Measurements from ENCODE around the gene KLRK1.
"Not testable (repeated sequence)": the region's sequence is repeated elsewhere in the genome, so short reads cannot be mapped to it uniquely, and the experiment has no call there.

KLRK1 gene

DNA sequence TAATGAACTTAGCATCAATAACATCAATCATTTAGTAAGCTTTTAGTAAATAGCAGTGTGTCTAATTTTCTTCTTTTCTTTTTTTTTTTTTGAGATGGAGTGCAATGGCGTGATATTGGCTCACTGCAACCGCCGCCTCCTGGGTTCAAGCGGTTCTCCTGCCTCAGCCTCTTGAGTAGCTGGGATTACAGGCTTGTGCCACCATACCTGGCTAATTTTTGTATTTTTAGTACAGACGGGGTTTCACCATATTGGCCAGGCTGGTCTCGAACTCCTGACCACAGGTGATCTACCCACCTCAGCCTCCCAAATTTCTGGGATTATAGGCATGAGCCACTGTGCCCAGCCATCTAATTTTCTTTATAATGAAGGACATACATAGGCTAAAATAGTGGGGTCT, 2.3 kb downstream of the KLRK1 start:
- DNase-seq = not testable (repeated sequence)

DNA sequence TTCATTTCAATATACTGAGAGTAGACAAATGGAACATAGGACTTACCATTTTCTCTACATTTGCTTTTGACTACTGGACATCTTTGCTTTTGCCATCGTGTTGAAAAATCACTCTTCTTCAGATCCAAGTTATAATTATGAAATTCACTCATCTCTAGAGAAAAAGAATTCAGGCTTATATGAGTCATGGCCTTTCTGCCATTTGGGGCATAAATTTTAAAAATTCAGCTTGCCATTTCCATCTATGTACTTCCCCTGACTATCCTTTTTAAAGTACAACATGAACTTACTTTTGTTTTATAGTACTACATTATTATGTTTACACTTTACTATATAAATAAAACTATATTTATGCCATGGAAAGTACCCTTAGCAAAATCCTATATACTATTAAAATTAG, 3.0 kb downstream of the KLRK1 start:
- DNase-seq = no peak

DNA sequence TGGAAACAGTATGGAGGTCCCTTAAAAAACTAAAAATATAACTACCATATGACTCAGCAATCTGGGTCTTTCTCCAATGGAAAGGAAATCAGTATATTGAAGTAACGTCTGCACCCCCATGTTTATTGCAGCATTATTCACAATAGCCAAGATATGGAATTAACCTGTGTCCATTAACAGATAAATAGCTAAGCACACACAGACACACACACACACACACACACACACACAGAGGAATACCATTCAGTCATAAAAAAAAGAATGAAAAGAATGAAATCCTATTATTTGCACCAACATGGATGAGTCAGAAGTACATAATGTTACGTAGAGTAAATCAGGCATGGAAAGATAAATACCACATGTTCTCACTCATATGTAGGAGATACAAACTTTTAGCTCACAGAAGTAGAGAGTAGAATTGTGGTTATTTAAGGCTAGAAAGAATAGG, 4.7 kb downstream of the KLRK1 start:
- DNase-seq = no peak

DNA sequence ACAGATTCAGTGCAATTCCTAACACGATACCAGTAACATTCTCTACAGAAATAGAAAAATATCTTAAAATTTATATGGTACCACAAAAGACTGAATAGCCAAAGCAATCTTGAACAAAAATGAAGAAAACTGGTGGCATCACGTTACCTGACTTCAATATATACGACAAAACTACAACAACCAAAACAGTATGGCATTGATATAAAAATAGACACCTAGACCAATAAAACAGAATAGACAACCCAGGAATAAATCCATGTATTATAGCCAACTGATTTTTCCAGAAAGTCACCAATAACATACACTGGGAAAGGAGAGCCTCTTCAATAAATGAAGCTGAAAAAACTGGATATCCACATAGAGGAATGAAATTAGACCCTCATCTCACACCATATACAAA, 5.7 kb downstream of the KLRK1 start:
- DNase-seq = no peak

DNA sequence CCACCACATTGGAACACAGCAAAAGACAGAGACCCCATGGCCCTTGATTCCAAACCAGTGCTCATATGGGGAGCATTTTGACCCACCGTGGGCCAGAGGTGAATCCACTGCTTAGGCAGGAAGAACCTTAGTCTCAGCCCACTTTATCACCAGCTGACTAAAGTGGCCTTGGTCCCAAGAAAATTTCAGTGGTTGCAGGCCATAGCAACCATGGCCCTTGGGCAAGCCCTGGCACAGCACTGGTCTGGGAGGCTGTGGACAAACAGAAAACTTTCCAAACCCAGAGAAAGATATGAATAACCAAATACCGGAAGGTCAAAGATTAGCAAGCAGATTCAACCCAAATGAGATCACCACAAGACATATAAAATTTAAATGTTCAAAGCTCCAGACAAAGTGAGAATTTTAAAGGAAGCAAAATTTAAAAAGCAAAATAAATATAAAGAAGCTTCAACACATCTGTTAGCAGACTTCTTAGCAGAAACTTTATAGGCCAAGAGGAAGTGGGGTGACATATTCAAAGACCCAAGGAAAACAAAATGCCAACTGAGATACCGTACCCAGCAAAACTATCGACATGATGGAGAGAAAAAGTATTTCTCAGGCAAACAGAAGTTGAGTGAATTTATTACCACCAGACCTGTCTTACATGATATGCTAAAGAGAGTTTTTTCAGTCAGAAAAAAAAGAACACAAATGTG, 7.8 kb downstream of the KLRK1 start:
- no peak for DNase-seq

DNA sequence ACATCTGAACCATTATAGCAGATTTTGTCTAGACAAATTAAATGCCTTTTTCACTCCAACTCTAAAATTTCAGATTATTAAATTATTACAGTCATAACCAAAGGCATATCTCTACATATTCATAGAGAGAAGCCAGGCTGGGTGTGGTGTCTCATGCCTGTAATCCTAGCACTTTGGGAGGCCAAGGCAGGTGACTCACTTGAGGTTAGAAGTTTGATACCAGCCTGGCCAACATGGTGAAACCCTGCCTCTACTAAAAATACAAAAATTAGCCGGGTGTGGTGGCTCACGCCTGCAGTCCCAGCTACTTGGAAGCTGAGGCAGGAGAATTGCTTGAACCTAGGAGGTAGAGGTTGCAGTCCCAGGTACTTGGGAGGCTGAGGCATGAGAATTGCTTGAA, 11.1 kb downstream of the KLRK1 start:
- not testable (repeated sequence) for DNase-seq

DNA sequence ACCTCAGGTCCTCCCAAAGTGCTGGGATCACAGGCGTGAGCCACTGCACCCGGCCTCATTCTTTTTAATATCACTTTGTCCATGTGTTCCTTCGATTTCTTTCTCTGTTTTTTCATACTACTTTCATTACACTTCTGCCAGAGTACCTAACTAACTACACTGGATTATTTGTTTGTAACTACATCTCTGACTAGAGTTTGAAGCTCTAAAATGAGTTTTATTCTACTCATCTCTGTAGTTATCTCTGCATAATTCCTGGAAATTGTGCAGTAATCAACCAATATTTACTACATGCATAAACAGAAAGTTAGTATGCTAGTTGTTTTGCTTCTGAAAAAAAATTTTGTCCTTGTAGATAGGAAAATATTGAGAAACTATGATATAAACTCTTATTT, 15.2 kb downstream of the KLRK1 start:
- no peak for DNase-seq

DNA sequence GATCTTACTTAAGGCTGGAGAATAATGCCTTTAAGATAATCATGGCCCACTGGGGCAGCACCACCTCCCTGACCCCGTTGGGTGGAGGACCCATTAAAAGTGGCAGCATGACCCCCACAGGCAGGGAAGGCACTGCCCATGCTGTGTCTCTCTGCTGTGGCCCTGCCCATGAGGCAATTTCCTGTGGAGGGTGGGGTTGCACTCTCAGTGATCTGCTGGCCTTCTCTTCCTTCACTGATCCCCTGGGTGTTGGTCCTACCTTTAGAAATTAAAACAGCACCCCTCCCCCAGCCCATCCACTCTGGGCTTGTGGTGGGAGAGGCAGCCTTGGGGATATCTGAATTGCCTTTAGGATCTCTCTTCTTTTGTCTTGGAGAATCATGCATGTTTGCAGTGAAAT, 17.3 kb downstream of the KLRK1 start:
- no peak for DNase-seq

DNA sequence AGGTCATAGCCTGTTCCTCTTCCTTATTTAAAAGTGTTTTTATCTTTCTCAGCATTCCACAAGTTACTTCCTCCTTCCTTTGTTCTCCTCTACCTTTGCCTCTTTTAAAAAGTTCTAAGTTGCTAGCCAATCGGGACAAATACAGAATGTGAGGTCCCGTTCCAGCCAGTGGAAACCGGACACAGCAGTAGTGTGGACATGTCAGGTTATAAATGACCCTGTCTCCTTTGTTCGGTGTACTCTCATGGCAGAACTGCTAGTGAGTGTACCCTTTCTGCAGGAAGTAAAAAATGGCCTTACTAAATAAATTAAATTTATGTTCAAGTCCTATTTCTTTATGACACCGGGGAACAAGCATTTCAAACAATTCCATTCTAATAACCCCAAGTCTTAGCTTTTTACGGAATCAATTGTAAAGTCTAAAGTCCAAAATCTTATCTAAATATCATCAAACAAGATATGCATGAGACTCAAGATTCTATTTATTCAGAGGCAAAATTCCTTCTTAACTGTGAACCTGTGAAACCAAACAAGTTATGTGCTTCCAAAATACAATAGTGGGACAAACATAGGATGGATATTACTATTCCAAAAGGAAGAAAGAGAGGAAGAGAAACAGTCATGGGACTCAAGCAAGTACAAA, 17.8 kb downstream of the KLRK1 start:
- not testable (repeated sequence) for DNase-seq

DNA sequence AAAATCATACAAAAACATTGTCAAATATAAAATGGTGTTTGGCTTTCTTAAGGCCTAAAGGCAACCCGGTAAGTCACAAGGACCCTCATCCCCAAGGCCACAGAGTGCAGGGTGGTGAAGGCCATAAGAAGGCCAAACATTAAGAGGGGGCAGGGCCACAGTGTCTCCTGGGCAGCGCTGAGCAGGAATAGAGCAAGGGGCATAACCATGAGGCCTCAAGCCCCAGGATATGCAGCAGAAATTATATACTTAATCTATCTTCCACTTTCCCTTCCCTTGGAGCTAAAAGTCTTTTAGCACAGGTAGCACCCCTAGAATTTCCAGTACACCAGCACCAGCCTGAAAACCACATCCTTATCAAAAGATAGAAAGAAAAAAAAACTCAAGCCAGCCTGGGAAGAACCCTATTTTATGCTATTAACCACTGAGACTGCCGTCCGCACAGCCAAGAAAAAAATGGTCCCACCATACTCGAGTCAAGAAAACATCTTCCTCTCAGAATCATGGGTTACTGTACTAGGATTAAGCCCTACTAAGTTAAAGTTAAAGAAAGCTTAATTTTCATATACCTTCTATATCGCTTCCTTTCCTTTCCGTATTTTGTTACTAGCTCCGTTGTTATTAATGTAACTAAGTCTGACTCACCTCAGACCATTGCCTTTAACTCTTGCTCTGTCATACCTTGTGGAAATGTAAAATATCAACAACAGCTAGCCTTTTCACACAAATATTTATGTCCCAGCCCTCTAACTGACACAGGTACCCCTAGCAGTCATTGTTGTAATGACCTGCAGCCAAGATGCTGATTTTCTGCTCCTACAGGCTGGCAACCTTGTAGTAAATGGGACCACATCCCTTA, 20.1 kb downstream of the KLRK1 start:
- DNase-seq = no peak

DNA sequence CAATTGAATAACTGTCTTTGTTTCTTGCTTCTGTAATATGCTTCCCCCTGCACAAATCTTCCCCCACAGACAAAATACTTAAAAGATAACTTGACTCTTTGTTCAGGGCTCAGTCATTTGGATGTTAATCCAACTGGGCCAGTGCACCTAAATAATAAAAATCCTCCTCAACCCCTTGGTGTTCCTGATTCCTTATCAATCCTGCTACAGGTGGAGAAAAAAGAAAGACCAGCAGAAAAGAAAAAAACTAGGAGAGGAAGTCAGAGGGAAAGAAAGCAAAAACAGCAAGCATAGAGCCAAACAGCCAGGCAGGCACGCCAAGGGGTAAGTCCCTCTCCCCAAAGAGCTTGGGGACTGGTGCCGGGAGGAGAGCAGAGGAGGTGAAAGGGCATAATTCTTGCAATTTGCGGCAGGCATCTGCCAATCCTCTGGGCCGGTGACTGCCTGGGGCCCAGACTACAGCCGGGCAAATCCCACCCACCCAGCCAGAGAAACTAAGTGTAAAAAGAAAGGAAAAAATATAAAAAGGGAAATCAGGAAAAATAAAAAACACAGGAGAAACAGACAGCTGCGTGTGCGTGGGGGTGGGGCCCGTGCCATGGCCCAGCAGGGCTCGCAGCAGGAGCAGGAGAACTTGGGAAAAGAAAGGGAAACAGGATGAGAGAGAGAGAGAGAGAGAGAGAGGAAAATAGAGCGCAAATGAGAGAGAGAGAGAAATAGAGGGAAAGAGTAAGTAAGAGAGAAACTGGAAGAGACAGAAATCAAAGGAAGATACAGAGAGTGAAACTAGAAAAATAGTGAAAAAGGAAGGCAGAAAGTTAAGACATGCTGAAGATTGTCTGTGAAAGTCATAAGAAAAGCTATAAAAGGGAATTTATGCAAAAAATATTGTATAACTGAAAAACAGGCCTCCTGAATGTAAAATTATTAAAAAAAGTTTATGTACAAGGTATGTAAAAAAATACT, 21.4 kb downstream of the KLRK1 start:
- DNase-seq = no peak

DNA sequence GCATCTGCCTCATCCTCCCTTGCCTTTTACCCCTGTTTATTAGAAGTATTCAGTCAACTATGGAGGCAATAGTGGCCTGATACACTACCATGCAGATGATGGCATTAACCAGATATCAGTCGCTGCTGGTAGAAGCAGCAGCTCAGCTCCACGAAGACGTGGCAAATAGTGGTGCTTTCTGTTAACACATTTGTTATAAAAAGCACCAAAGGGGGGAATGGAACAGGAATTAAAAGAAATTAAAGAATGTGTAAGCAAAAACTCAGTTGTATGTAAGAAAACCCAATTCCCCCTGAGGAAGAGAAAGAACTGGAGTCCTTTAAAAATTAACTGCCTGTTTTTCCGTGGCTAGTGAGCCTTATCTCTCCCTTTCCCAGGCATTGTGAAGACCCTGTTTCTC, 22.1 kb downstream of the KLRK1 start:
- not testable (repeated sequence) for DNase-seq

DNA sequence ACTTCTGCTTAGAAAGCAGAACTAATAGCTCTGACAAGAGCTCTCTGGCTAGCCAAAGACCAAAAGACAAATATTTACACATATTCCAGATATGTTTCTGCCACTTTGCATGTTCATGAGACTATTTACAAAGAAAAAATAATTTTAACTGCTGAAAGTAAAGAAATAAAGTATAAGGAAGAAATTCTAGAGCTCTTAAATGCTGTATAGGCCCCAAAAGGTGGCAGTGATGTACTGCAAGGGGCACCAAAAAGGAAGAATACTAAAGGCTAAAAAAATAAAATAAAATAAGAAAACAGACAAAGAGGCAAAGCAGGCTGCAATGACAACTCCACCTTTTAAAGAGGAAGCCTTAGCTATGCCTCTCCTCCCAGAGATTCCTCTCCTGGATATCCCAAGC, 23.0 kb downstream of the KLRK1 start:
- DNase-seq = no peak

DNA sequence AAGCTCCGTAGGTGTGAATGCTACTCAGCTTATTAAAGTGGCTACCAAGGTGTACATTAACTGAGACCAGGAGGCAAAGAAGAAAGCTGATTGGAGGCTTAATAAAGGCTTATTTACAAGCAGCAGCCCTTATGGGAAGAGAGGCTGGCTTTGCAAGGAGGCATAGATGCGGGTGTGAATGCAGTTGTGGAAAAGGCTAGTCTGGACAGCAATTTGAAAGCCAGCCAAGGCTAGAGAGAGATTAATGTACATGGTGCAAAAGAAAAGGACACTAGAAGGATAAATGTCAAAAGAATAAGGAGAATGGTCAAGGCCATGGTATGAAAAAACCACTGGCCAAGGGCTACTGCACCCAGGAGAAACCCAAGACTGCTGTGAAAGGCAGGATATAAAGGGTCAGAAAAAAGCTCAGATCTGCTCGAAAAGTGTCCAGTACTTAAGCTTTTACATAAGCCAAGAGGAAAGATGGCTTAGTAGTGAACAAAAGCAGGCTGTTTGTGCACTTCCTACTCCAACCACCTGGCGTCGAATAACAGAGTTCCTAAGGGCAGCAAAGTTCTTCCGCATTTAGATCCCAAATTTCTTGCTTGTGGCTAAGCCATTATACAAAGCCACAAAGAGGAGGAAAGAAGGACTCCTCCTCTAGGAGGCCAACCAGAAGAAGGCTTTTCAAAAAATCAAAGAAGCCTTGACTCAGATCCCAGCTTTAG, 24.0 kb downstream of the KLRK1 start:
- DNase-seq = no peak

DNA sequence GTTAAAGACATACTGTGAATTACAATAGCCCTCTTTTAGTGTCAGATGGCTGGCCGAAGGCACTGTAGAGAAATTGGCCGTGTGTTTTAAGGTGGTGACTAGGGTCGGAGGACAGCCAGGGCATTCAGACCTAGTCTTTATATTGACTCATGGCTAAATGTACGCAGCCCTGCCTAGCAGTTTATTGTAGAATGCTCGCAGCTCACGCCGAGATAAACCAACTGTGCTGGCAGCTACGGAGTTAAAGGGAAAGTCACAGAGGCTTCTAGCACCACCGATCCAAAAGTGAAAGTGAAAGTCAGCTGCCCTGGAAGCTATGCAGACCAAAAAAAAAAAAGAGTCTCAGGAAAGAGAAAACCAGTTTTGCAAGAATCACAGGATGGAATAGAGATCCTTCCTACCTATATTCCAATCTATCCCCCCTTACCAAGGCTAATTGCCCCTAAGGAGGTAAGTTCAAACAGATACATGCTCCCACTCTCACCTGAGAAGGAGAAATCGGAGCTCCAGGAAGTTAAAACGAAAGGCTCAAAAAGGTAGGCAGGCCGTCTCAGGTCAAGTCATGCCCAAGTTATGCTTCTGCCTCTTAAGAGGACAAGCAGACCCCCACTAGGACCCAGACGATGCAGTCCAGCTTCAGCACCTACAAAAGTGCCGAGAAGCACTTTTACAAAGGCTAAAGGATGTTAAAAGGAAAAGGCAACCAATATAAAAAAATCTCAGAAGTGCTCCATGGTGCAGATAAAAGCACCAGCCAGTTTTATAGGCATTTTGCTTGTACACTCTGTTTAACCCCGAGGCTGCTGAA, 24.8 kb downstream of the KLRK1 start:
- DNase-seq = peak; percentile 54 to 66

DNA sequence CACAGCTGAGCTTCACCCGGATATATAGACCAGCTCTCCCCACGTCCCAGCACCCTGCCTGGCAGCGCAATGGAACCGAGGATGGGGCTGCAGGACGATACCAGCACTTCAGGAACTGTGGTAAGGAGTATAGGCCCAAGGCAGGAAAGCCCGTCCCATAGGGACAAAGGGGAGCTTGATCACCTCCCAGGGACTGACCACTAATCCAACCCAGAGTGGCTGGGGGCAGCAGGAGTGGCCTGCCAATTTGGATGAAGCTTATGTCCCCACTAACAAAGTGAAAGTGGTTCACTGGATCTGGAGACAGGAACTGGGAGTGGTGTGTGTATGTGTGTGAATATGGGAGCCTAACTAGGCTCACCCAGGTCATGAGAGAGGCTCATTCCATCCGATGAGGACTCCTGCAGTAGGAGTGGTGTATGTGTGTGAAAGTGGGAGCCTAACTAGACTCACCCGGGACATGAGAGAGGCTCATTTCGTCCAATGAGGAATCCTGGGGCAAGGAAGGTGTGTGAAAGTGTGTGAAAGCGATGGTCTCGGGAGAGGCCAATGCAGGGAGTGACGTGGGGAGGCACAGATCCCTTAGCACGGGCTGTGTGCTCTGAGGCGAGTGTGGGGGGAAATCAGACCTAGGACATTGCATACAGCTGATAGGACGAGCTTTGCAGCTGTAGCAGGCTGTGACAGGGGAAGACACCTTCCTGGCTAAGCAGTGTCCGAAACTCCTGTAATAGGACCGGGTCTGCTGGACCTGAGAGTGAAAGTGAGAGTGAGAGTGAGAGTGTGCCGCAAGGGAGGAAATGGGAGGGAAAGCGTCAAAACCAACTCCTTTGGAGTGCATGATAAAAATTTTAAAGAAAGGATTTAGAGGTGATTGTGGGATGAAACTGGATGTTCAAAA, 25.7 kb downstream of the KLRK1 start:
- peak; percentile 56 to 59 for DNase-seq

DNA sequence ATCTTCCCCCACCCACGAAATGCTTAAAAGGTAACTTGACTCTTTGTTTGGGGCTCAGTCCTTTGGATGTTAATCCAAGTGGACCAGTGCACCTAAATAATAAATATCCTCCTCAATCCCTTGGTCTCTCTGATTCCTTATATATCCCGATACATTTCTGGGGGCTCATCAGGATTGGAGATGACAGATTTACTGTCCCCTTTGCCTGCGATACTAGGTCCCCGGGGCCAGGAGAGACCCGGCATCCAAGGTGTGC, 26.3 kb downstream of the KLRK1 start:
- DNase-seq = no peak

DNA sequence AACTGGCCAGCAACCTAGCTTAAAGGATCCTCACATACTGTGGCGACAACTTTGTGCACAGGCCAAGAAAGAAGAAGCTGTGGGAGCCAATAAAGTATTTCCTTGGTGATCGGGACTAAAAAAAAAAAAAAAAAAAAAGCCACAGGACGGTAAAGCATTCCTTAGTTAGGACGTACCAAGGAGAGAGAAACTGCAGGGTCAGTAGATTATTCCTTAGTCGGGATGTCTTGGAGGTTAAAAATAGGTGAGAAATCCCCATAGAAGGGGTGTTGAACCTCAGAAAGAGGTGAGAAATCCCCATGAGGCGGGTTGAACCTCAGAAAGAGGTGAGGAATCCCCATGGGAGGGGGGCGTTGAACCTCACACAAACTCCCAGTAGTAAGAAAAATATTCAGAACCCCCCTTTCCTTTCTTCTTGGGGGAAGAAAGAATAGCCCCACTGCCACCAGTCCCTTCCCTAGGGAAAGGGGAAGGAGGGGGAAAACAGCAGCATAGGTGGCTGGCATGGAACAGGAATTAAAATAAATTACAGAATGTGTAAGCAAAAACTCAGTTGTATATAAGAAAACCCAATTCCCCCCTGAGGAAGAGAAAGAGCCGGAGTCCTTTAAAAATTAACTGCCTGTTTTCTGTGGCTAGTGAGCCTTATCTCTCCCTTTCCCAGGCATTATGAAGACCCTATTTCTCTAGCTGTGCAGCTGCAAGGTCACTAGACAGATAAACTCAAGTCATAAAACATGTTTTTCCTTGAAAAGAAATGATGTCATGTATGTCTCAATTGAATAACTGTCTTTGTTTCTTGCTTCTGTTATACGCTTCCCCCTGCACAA, 26.8 kb downstream of the KLRK1 start:
- DNase-seq = no peak

DNA sequence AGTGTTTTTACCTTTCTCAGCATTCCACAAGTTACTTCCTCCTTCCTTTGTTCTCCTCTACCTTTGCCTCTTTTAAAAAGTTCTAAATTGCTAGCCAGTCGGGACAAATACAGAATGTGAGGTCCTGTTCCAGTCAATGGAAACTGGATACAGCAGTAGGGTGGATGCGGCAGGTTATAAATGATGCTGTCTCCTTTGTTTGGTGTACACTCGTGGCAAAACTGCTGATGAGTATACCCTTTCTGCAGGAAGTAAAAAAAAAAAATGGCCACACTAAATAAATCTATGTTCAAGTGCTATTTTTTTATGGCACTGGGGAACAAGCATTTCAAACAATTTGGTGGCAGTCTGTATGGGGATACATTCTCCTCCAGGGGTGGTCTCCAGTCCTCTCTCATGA, 27.5 kb downstream of the KLRK1 start:
- no peak for DNase-seq
